Measurements from ENCODE around the gene LZTS2. TPM values are rescaled to one million over a fixed set of nuclear protein-coding genes. Genes with fewer than 3 reads are reported as not detected.

LZTS2 gene
- polyA plus RNA-seq, 1 of the 3 experiments (the other 2 are of a cell fraction), result 50.6 TPM

- Histone ChIP-seq H3K9me2 (no peaks in the 10 kb centered on the region), H3F3A (replicated peaks; ENCODE audit: insufficient read depth) (peaks cover 11% of the 10 kb centered on the region), H2AFZ (ENCODE audit: low read depth) (no peak overlapping the region; the same call in 1 of the 2 replicates), H3K79me2 (ENCODE audit: insufficient read depth) (peaks cover 53% of the 10 kb centered on the region), H3K27ac (ENCODE audit: low read depth in 2 of 2, low read length in 1 of 2) (no peak overlapping the region; a peak in 1 of 4 replicates), H3K4me3 (ENCODE audit: low read depth in 2 of 2, low read length in 1 of 2) (no peak overlapping the region), H3K36me3 (replicated peaks in 1 of 2; ENCODE audit: control insufficient read depth in 1 of 2, insufficient read depth in 2 of 2, low read length in 1 of 2) (no peaks in the 10 kb centered on the region), H3K9me3 (no peaks in the 10 kb centered on the region), H3K4me1 (ENCODE audit: control insufficient read depth in 1 of 2, insufficient read depth in 2 of 2, low read depth in 1 of 2, low read length in 1 of 2) (peaks cover 4 to 5% of the 10 kb centered on the region in 2 experiments; a peak in 1 of 4 replicates), H3K9ac (no peak overlapping the region), H3K4me2 (0 out of 2 replicates have a peak overlapping the region, but pooled peaks have one; percentile 22), H3K27me3 (ENCODE audit: insufficient read depth) (no peaks in the 10 kb centered on the region), H4K20me1 (ENCODE audit: insufficient read depth) (no peaks in the 10 kb centered on the region)
- DNase-seq, result no peak
- POLR2A ChIA-PET, result no interaction called here
- TF ChIP-seq CHD2 (IDR thresholded peaks at IDR 0.05; ENCODE audit: low read length, partially characterized antibody) (no peak), FOXJ3 (CRISPR knock-in tag; IDR thresholded peaks at IDR 0.05) (no peak), POLR2AphosphoS5 (IDR thresholded peaks at IDR 0.05; ENCODE audit: low read depth, low read length) (no peak), ZBTB33 (IDR thresholded peaks at IDR 0.05; ENCODE audit: borderline replicate concordance, low read depth) (no peak), RAD21 (IDR thresholded peaks at IDR 0.05; ENCODE audit: low read length) (no peak), EZH2phosphoT487 (IDR thresholded peaks at IDR 0.05; ENCODE audit: borderline replicate concordance, low read depth) (no peak), CTCF (IDR thresholded peaks at IDR 0.05) (no peak), TAF1 (IDR thresholded peaks at IDR 0.05; ENCODE audit: borderline replicate concordance, low read depth, low read length) (no peak)
- CTCF ChIA-PET, result interaction anchor here (0.7 to 7.5 kb wide), 6 partner anchors 11 to 89 kb away, joined by 3 to 70 read pairs (median 22); no protein-coding TSS in a partner anchor
Measured at GRCh38 chr10:101053516-101053915, 53.9 kb downstream of the LZTS2 start.

- Histone ChIP-seq H3K27me3 (ENCODE audit: insufficient read depth) (no peaks in the 10 kb centered on the region), H3K79me2 (ENCODE audit: insufficient read depth) (peaks cover 62% of the 10 kb centered on the region), H3K4me2 (no peak overlapping the region), H3K4me3 (ENCODE audit: low read depth in 2 of 2, low read length in 1 of 2) (no peak overlapping the region), H4K20me1 (ENCODE audit: insufficient read depth) (no peaks in the 10 kb centered on the region), H3K9me2 (no peaks in the 10 kb centered on the region), H3K9ac (no peak overlapping the region), H3F3A (replicated peaks; ENCODE audit: insufficient read depth) (peaks cover 11% of the 10 kb centered on the region), H2AFZ (ENCODE audit: low read depth) (no peak overlapping the region), H3K27ac (ENCODE audit: low read depth in 2 of 2, low read length in 1 of 2) (no peak overlapping the region), H3K9me3 (no peaks in the 10 kb centered on the region), H3K36me3 (replicated peaks in 1 of 2; ENCODE audit: control insufficient read depth in 1 of 2, insufficient read depth in 2 of 2, low read length in 1 of 2) (no peaks in the 10 kb centered on the region), H3K4me1 (ENCODE audit: control insufficient read depth in 1 of 2, insufficient read depth in 2 of 2, low read depth in 1 of 2, low read length in 1 of 2) (peaks cover 5 to 7% of the 10 kb centered on the region in 2 experiments; a peak in 1 of 4 replicates)
- DNase-seq, result no peak
- 95% methylated on average over 1 of the region's 1 CpG for WGBS (ENCODE audit: low lambda C conversion rate)
- ChIA-PET POLR2A (interaction anchor here (1.8 kb wide), 1 partner anchor 11 kb away, joined by 5 read pairs; no protein-coding TSS in a partner anchor), CTCF (interaction anchor here (1.8 to 18.9 kb wide), 5 partner anchors 14 to 86 kb away, joined by 4 to 234 read pairs (median 11); no protein-coding TSS in a partner anchor)
- no peak for TF ChIP-seq TAF1 (IDR thresholded peaks at IDR 0.05; ENCODE audit: borderline replicate concordance, low read depth, low read length)
- no peak for TF ChIP-seq REST (IDR thresholded peaks at IDR 0.05; ENCODE audit: low read depth, low read length)
- no peak for TF ChIP-seq RAD21 (IDR thresholded peaks at IDR 0.05; ENCODE audit: low read length)
- TF ChIP-seq JUND (IDR thresholded peaks at IDR 0.05), result no peak
- no peak for TF ChIP-seq ZBTB33 (IDR thresholded peaks at IDR 0.05; ENCODE audit: borderline replicate concordance, low read depth)
- no peak for TF ChIP-seq CTCF (IDR thresholded peaks at IDR 0.05)
- TF ChIP-seq GATA2 (CRISPR knock-in tag; IDR thresholded peaks at IDR 0.05), result no peak
- no peak for TF ChIP-seq FOSL2 (IDR thresholded peaks at IDR 0.05; ENCODE audit: borderline replicate concordance, low read depth)
- TF ChIP-seq CHD2 (IDR thresholded peaks at IDR 0.05; ENCODE audit: low read length, partially characterized antibody), result no peak
Measured at GRCh38 chr10:101054351-101054750, 54.7 kb downstream of the LZTS2 start.

Data from SK-N-SH (cell line).